ENCODE data around the gene PPP2R3C. TPM values are rescaled to one million over a fixed set of nuclear protein-coding genes. Genes with fewer than 3 reads are reported as not detected.
A peak's percentile ranks its signal among the peaks of the same experiment; 100 is the strongest.

PPP2R3C gene
- total RNA-seq, 1 experiment from 2014 or later, result 86.2 TPM

DNA sequence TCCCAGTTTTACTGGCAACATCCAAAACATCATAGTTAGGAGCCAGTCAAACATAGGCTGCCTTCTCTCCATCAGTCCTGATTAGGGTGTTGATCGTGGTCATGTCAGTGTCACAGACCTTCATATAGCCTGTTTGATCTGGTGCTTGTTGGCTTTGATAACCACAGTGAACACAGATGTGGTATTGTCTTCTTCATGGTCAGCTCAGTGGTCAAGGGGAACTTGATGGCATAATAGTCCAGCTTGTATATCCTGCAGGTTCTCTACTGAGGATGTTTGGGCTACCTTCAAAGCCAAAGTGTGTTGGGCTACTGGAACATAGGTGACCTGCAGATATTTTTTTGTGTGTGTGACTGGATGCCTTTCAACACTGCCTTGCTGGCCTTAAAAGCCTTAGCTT, 22.2 kb upstream of the PPP2R3C start:
- H3K9ac ChIP-seq (ENCODE audit: low read length), result peak overlapping the region; percentile 21
- no peaks in the 10 kb centered on the region for H3K27me3 ChIP-seq (ENCODE audit: low read length)
- DNase-seq, result no peak
- peaks cover 9% of the 10 kb centered on the region for H3K4me1 ChIP-seq (ENCODE audit: low read length)
- no peak overlapping the region for H2AFZ ChIP-seq (ENCODE audit: low read length)
- H3K27ac ChIP-seq (ENCODE audit: low read length), result peak overlapping the region; percentile 5; the same call in 1 of the 2 replicates
- no peaks in the 10 kb centered on the region for H3K9me2 ChIP-seq (replicated peaks; ENCODE audit: insufficient read depth, low read length)
- H3K9me3 ChIP-seq (ENCODE audit: low read length), result no peaks in the 10 kb centered on the region
- peaks cover 69% of the 10 kb centered on the region for H3K79me2 ChIP-seq (ENCODE audit: low read length)
- H4K20me1 ChIP-seq (ENCODE audit: insufficient read depth, low read depth, low read length), result no peaks in the 10 kb centered on the region
- peak overlapping the region; percentile 23 for H3K4me2 ChIP-seq (ENCODE audit: low read depth, low read length, poor library complexity, severe bottlenecking)
- no peak overlapping the region for H3K4me3 ChIP-seq (ENCODE audit: low read length)
- H3K36me3 ChIP-seq (ENCODE audit: insufficient read depth, low read length), result peaks cover 3% of the 10 kb centered on the region; the same call in 1 of the 2 replicates

DNA sequence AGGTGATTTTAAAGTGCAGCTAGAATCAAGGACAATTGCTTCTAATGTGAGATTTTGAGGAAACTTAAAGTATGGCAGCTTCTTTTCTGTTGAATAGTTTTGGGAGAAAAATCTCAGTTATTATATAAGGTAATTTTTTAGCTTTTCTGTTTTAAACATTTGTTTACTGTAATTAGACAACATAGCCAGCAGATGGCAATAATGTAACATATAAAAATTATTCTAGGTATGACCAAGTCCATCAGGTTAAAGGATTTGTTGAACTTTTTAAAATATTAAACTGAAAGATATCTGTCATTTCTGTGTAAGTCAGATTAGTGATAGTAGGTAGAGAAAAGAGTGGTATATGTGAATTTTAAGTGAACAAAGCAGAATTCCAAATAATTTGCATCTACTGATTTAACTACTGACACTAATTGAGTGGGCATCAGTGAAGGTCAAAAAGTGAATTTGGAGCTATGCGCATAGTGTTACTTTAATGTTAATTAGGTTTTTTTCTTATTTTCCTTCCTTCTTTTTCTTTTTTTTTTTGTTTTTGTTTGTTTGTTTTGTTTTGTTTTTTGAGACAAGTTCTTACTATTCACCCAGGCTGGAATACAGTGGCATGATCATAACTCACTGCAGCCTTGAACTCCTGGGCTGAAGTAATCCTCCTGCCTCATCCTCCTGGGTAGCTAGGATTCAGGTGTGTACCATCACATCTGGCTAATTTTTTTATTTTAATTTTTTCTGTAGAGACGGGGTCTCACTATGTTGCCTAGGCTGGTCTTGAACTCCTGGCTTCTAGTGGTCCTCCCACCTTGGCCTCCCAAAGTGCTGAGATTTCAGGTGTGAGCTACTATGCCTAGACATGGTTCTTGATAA, 19.2 kb upstream of the PPP2R3C start:
- peak; percentile 81 for DNase-seq
- Histone ChIP-seq H4K20me1 (ENCODE audit: insufficient read depth, low read depth, low read length) (no peaks in the 10 kb centered on the region), H3K4me1 (ENCODE audit: low read length) (peaks cover 9% of the 10 kb centered on the region), H3K27ac (ENCODE audit: low read length) (no peak overlapping the region), H3K36me3 (ENCODE audit: insufficient read depth, low read length) (peaks cover 6% of the 10 kb centered on the region; the same call in 1 of the 2 replicates), H3K79me2 (ENCODE audit: low read length) (peaks cover 68% of the 10 kb centered on the region), H3K27me3 (ENCODE audit: low read length) (no peaks in the 10 kb centered on the region), H3K9ac (ENCODE audit: low read length) (no peak overlapping the region), H2AFZ (ENCODE audit: low read length) (no peak overlapping the region), H3K4me3 (ENCODE audit: low read length) (no peak overlapping the region), H3K9me3 (ENCODE audit: low read length) (no peaks in the 10 kb centered on the region), H3K4me2 (ENCODE audit: low read depth, low read length, poor library complexity, severe bottlenecking) (no peak overlapping the region), H3K9me2 (replicated peaks; ENCODE audit: insufficient read depth, low read length) (no peaks in the 10 kb centered on the region)

DNA sequence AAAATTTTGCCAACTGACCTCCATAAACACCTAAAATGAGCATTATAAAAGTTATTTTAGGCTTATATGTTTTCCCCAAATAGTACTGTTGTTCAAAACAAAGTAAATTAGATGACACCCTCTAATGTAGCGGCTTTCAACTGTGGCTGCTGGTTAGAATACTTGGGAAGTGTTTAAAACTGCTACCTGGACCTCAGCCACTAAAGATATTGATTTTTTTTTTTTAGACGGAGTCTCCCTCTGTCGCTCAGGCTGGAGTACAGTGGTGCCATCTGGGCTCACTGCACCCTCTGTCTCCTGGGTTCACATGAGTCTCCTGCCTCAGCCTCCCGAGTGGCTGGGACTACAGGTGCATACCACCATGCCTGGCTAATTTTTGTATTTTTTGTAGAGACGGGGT, 16.8 kb upstream of the PPP2R3C start:
- Histone ChIP-seq H3K36me3 (ENCODE audit: insufficient read depth, low read length) (peaks cover 17% of the 10 kb centered on the region), H3K4me1 (ENCODE audit: low read length) (no peaks in the 10 kb centered on the region), H2AFZ (ENCODE audit: low read length) (no peak overlapping the region), H3K4me2 (ENCODE audit: low read depth, low read length, poor library complexity, severe bottlenecking) (no peak overlapping the region), H4K20me1 (ENCODE audit: insufficient read depth, low read depth, low read length) (no peaks in the 10 kb centered on the region), H3K9me3 (ENCODE audit: low read length) (no peaks in the 10 kb centered on the region), H3K27me3 (ENCODE audit: low read length) (no peaks in the 10 kb centered on the region), H3K27ac (ENCODE audit: low read length) (no peak overlapping the region), H3K9ac (ENCODE audit: low read length) (no peak overlapping the region), H3K4me3 (ENCODE audit: low read length) (no peak overlapping the region), H3K9me2 (replicated peaks; ENCODE audit: insufficient read depth, low read length) (no peaks in the 10 kb centered on the region), H3K79me2 (ENCODE audit: low read length) (peaks cover 76% of the 10 kb centered on the region)
- DNase-seq, result no peak

DNA sequence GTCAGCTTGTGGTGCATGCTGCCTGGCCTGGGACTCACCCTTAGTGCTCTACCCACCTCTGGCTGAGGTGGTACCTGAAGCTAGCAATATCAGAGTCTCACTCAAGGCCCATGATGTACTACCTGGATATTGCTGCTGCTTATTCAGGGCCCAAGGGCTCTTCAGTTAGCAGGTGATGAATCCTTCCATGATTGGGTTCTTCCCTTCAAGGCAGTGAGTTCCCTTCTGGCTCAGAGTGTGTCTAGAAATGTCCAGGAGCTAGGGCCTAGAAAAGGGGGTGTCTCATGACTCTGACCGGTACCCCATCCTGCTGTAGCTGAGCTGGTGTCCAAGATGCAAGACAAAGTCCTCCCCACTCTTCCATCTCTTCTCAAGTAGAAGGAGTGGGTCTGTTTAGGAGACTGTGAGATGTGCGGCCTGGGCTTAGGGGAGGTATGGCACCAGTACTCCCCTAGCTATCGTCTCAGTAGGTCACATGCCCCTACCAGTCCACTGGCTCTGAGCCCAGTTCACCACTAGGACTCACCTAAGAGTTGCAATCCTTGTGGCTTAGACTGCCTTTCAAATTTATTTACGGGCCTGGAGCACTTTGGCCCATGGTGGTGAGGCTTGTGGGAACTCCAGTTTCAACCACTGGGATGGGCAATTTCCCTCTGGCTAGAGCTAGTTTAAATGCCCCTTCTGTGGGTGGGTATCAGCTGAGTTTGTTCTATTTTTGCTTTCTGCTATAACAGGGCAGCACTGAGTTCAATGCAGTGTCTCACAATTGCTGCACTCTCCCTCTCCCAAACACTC, 12.7 kb upstream of the PPP2R3C start:
- Histone ChIP-seq H4K20me1 (ENCODE audit: insufficient read depth, low read depth, low read length) (no peaks in the 10 kb centered on the region), H3K4me3 (ENCODE audit: low read length) (no peak overlapping the region), H3K27ac (ENCODE audit: low read length) (no peak overlapping the region), H3K79me2 (ENCODE audit: low read length) (peaks cover 87% of the 10 kb centered on the region), H3K9me3 (ENCODE audit: low read length) (peaks cover 9% of the 10 kb centered on the region), H3K9me2 (replicated peaks; ENCODE audit: insufficient read depth, low read length) (no peaks in the 10 kb centered on the region), H2AFZ (ENCODE audit: low read length) (no peak overlapping the region), H3K4me1 (ENCODE audit: low read length) (no peaks in the 10 kb centered on the region), H3K36me3 (ENCODE audit: insufficient read depth, low read length) (peaks cover 53% of the 10 kb centered on the region), H3K27me3 (ENCODE audit: low read length) (no peaks in the 10 kb centered on the region), H3K9ac (ENCODE audit: low read length) (no peak overlapping the region), H3K4me2 (ENCODE audit: low read depth, low read length, poor library complexity, severe bottlenecking) (no peak overlapping the region)
- peak; percentile 40 for DNase-seq

DNA sequence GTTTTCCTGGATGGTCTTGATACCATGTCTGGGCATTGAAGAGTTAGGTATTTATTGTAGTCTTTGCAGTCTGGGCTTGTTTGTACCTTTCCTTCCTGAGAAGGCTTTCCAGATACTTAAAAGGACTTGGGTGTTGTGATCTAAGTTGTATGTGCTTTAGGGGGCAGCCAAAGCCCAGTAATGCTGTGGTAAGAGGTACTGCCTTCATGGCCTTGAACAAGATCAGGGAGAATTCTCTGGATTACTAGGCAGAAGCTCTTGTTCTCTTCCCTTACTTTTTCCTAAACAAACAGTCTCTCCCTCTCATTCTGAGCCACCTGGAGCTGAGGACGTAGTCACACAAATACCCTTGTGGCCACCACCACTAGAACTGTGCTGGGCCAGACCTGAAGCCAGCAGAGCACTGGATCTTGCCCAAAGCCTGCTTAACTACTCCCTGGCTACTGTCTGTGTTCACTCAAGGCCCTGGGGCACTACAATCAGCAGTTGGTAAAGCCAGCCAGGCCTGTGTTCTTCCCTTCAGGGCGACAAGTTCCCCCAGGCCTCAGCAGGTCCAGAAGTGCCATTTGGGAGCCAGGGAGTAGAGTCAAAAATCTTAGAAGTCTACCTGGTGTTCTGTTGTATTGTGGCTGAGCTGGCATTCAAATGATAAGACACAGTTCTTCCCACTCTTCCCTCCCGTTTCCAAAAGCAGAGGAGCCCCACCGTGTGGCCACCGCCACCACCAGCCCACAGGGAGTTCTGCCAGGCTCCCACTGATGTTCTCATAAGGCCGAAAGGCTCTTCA, 11.9 kb upstream of the PPP2R3C start:
- Histone ChIP-seq H3K27ac (ENCODE audit: low read length) (no peak overlapping the region), H3K79me2 (ENCODE audit: low read length) (peaks cover 88% of the 10 kb centered on the region), H3K9me3 (ENCODE audit: low read length) (peaks cover 9% of the 10 kb centered on the region), H3K4me3 (ENCODE audit: low read length) (no peak overlapping the region), H3K4me1 (ENCODE audit: low read length) (no peaks in the 10 kb centered on the region), H4K20me1 (ENCODE audit: insufficient read depth, low read depth, low read length) (no peaks in the 10 kb centered on the region), H3K9ac (ENCODE audit: low read length) (no peak overlapping the region), H3K4me2 (ENCODE audit: low read depth, low read length, poor library complexity, severe bottlenecking) (no peak overlapping the region), H2AFZ (ENCODE audit: low read length) (no peak overlapping the region), H3K36me3 (ENCODE audit: insufficient read depth, low read length) (peaks cover 60% of the 10 kb centered on the region), H3K9me2 (replicated peaks; ENCODE audit: insufficient read depth, low read length) (no peaks in the 10 kb centered on the region), H3K27me3 (ENCODE audit: low read length) (no peaks in the 10 kb centered on the region)
- DNase-seq, result no peak

DNA sequence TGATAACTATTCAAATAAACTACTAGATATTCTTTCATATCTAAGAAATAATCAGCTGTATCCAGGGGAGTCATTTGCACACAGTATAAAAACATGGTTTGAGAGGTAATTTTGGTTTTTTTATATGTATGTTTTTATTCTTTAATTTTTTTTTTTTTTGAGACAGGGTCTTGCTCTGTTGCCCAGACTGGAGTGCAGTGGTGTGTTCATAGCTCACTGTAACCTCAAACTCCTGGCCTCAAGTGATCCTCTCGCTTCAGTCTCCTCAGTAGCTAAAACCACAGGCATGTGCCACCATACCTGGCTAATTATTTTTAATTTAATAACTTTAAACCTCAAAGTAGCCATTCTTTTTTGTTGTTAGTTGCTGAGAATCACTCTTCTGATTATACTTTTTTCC, 2.3 kb upstream of the PPP2R3C start:
- no peak for DNase-seq
- H3K4me1 ChIP-seq (ENCODE audit: low read length), result peaks cover 33% of the 10 kb centered on the region

DNA sequence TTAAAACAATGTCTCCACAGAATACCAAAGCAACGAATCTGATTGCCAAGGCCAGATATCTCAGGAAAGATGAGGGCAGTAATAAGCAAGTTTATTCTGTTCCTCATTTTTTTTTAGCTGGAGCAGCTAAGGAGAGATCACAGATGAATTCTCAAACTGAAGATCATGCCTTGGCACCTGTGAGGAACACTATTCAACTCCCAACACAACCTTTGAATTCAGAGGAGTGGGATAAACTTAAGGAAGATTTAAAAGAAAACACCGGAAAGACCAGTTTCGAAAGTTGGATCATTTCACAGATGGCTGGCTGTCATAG, 1.6 kb upstream of the PPP2R3C start:
- DNase-seq, result peak; percentile 55
- Histone ChIP-seq H3K27me3 (ENCODE audit: low read length) (no peaks in the 10 kb centered on the region), H3K4me2 (ENCODE audit: low read depth, low read length, poor library complexity, severe bottlenecking) (peak overlapping the region; percentile 90), H3K4me3 (ENCODE audit: low read length) (peak overlapping the region; percentile 76), H3K9me2 (replicated peaks; ENCODE audit: insufficient read depth, low read length) (no peaks in the 10 kb centered on the region), H4K20me1 (ENCODE audit: insufficient read depth, low read depth, low read length) (no peaks in the 10 kb centered on the region), H3K79me2 (ENCODE audit: low read length) (peaks cover 77% of the 10 kb centered on the region), H3K9me3 (ENCODE audit: low read length) (no peaks in the 10 kb centered on the region), H3K27ac (ENCODE audit: low read length) (peak overlapping the region; percentile 86), H3K4me1 (ENCODE audit: low read length) (peaks cover 33% of the 10 kb centered on the region), H2AFZ (ENCODE audit: low read length) (peak overlapping the region; percentile 84), H3K36me3 (ENCODE audit: insufficient read depth, low read length) (peaks cover 10% of the 10 kb centered on the region), H3K9ac (ENCODE audit: low read length) (peak overlapping the region; percentile 80)

More for the DNA sequence above, 2.3 kb upstream of the PPP2R3C start:
- Histone ChIP-seq H3K27ac (ENCODE audit: low read length) (no peak overlapping the region; the same call in 1 of the 2 replicates), H3K9ac (ENCODE audit: low read length) (peak overlapping the region; percentile 80), H3K79me2 (ENCODE audit: low read length) (peaks cover 84% of the 10 kb centered on the region), H3K36me3 (ENCODE audit: insufficient read depth, low read length) (peaks cover 16% of the 10 kb centered on the region), H4K20me1 (ENCODE audit: insufficient read depth, low read depth, low read length) (no peaks in the 10 kb centered on the region), H3K9me2 (replicated peaks; ENCODE audit: insufficient read depth, low read length) (no peaks in the 10 kb centered on the region), H3K4me2 (ENCODE audit: low read depth, low read length, poor library complexity, severe bottlenecking) (peak overlapping the region; percentile 90), H2AFZ (ENCODE audit: low read length) (no peak overlapping the region), H3K4me3 (ENCODE audit: low read length) (peak overlapping the region; percentile 76), H3K27me3 (ENCODE audit: low read length) (no peaks in the 10 kb centered on the region), H3K9me3 (ENCODE audit: low read length) (no peaks in the 10 kb centered on the region)

Data from Karpas-422 (cell line).